ENCODE measurements around the gene KCNT2.
"Not testable (repeated sequence)": the region's sequence is repeated elsewhere in the genome, so short reads cannot be mapped to it uniquely, and the experiment has no call there.

The KCNT2 gene

DNA sequence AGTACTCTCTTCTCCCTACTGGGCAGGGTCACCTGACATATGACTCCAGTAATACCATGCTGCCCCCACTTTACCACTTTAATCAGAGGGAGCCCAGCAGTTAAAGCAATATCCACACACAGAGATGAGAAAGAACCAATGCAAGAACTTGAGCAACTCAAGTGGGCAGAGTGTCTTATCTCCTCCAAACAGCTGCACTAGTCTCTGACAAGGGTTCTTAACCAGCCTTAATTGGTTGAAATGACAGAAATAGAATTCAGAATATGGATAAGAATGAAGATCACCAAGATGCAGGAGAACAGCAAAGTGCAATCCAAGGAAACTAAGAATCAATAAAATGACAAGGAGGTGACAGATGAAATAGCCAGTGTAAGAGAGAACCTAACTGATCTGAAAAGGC is 91.0 kb downstream of the KCNT2 start:
- Mint-ChIP-seq H3K36me3 (ENCODE audit: low read depth) (no peaks in the 10 kb centered on the region), H3K27ac (no peak overlapping the region), H3K4me1 (ENCODE audit: low read depth) (no peaks in the 10 kb centered on the region), H3K27me3 (ENCODE audit: low read depth) (no peaks in the 10 kb centered on the region), H3K9me3 (peaks cover 5% of the 10 kb centered on the region), H3K4me3 (no peak overlapping the region)
- DNase-seq (ENCODE audit: low spot score): no peak

DNA sequence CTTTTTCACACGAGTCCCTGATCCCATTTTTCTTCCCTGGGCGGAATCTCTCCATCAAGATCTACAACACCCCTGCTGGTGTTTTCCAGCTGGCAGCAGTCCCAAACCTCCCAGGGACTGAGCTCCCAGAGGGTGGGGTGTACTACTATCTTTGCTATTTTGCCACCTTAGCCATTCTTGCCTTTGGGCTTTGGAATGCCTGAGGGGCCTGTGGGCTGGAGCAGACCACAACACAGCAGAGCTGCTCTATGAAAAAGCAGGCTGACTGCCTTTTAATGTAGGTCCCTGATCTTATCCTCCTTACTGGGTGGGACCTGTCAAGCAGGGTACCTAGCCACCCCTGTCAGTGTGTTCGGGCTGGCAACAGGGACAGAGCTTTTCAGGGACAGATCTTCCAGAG is 91.9 kb downstream of the KCNT2 start:
- Mint-ChIP-seq H3K4me1 (ENCODE audit: low read depth) (no peaks in the 10 kb centered on the region), H3K36me3 (ENCODE audit: low read depth) (no peaks in the 10 kb centered on the region), H3K27me3 (ENCODE audit: low read depth) (no peaks in the 10 kb centered on the region), H3K27ac (no peak overlapping the region), H3K9me3 (peaks cover 5% of the 10 kb centered on the region), H3K4me3 (no peak overlapping the region)
- DNase-seq (ENCODE audit: low spot score): no peak

DNA sequence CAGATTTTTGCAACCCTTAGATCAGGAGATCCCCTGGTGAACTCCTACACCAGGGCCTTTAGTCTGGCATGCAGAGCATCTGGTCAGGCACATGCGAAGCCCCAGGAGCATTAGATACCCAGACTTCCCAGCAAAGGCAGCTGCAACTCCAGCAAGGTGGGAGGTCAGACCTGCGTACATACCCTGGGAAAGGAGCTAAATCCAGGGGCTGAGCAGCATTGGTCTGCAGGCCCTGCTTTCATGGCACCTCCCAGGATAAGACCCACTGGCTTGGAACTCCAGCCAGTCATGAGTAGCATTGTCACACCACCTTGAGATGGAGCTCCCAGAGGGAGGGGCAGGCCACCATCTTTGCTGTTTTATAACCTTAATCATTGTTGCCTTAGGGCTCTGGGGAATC is 92.3 kb downstream of the KCNT2 start:
- Mint-ChIP-seq H3K36me3 (ENCODE audit: low read depth) (no peaks in the 10 kb centered on the region), H3K9me3 (peaks cover 5% of the 10 kb centered on the region), H3K4me3 (no peak overlapping the region), H3K27me3 (ENCODE audit: low read depth) (no peaks in the 10 kb centered on the region), H3K27ac (no peak overlapping the region), H3K4me1 (ENCODE audit: low read depth) (no peaks in the 10 kb centered on the region)
- DNase-seq (ENCODE audit: low spot score): no peak

GRCh38 chr1:196513821-196514220 is 94.4 kb downstream of the KCNT2 start:
- no peaks in the 10 kb centered on the region for H3K4me1 Mint-ChIP-seq (ENCODE audit: low read depth)
- H3K9me3 Mint-ChIP-seq: peaks cover 1% of the 10 kb centered on the region
- no peak overlapping the region for H3K4me3 Mint-ChIP-seq
- no peaks in the 10 kb centered on the region for H3K27me3 Mint-ChIP-seq (ENCODE audit: low read depth)
- no peak for DNase-seq (ENCODE audit: low spot score)
- H3K36me3 Mint-ChIP-seq (ENCODE audit: low read depth): no peaks in the 10 kb centered on the region
- H3K27ac Mint-ChIP-seq: no peak overlapping the region

- H3K4me1 Mint-ChIP-seq (ENCODE audit: low read depth): no peaks in the 10 kb centered on the region
- no peaks in the 10 kb centered on the region for H3K9me3 Mint-ChIP-seq
- no peaks in the 10 kb centered on the region for H3K27me3 Mint-ChIP-seq (ENCODE audit: low read depth)
- no peaks in the 10 kb centered on the region for H3K36me3 Mint-ChIP-seq (ENCODE audit: low read depth)
- H3K4me3 Mint-ChIP-seq: no peak overlapping the region
- DNase-seq (ENCODE audit: low spot score): no peak
- H3K27ac Mint-ChIP-seq: no peak overlapping the region
Observed at GRCh38 chr1:196510451-196510850, 97.8 kb downstream of the KCNT2 start.

DNA sequence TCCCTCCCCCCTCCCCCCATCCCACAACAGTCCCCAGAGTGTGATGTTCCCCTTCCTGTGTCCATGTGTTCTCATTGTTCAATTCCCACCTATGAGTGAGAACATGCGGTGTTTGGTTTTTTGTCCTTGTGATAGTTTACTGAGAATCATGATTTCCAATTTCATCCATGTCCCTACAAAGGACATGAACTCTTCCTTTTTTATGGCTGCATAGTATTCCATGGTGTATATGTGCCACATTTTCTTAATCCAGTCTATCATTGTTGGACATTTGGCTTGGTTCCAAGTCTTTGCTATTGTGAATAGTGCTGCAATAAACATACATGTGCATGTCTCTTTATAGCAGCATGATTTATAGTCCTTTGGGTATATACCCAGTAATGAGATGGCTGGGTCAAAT is 104.0 kb downstream of the KCNT2 start:
- H3K9me3 Mint-ChIP-seq; H3K27me3 Mint-ChIP-seq (ENCODE audit: low read depth); H3K4me1 Mint-ChIP-seq (ENCODE audit: low read depth); H3K27ac Mint-ChIP-seq; H3K4me3 Mint-ChIP-seq; DNase-seq (ENCODE audit: low spot score); H3K36me3 Mint-ChIP-seq (ENCODE audit: low read depth): not testable (repeated sequence)

- no peak for DNase-seq (ENCODE audit: low spot score)
- Mint-ChIP-seq H3K4me3 (no peak overlapping the region), H3K36me3 (ENCODE audit: low read depth) (no peaks in the 10 kb centered on the region)
Observed at GRCh38 chr1:196502437-196502836, 105.8 kb downstream of the KCNT2 start.

DNA sequence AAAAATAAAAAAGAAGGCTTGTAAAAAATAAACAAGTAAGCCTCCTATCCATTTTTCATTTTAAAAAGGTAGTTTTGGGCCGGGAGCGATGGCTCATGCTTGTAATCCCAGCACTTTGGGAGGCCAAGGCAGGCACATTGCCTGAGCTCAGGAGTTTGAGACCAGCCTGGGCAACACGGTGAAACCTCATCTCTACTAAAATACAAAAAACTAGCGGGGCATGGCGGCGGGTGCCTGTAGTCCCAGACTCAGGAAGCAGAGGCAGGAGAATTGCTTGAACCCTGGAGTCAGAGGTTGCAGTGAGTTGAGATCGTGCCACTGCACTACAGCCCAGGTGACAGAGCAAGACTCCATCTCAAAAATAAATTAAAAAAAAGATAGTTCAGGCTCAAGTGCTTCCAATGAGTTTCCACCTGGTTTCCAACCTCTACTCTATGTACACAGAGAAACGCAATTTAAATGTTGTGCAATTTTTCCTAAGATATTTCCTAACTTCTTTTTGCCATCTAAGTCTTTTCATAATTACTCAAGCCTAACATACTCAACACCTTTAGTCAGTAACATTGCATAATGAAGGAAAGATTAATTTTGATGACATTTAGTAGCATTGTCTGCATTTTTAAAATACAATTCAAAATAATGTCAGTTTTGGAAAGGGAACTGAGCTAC is 106.3 kb downstream of the KCNT2 start:
- DNase-seq (ENCODE audit: low spot score): no peak
- Mint-ChIP-seq H3K4me3 (no peak overlapping the region), H3K4me1 (ENCODE audit: low read depth) (no peaks in the 10 kb centered on the region), H3K27me3 (ENCODE audit: low read depth) (no peaks in the 10 kb centered on the region), H3K36me3 (ENCODE audit: low read depth) (no peaks in the 10 kb centered on the region), H3K9me3 (no peaks in the 10 kb centered on the region), H3K27ac (no peak overlapping the region)

More at GRCh38 chr1:196502437-196502836, 105.8 kb downstream of the KCNT2 start:
- no peaks in the 10 kb centered on the region for H3K9me3 Mint-ChIP-seq
- no peak overlapping the region for H3K27ac Mint-ChIP-seq
- no peaks in the 10 kb centered on the region for H3K4me1 Mint-ChIP-seq (ENCODE audit: low read depth)
- H3K27me3 Mint-ChIP-seq (ENCODE audit: low read depth): no peaks in the 10 kb centered on the region

- Mint-ChIP-seq H3K36me3 (ENCODE audit: low read depth) (no peaks in the 10 kb centered on the region), H3K27me3 (ENCODE audit: low read depth) (no peaks in the 10 kb centered on the region), H3K4me3 (no peak overlapping the region), H3K4me1 (ENCODE audit: low read depth) (no peaks in the 10 kb centered on the region), H3K27ac (no peak overlapping the region), H3K9me3 (no peaks in the 10 kb centered on the region)
- DNase-seq (ENCODE audit: low spot score): no peak
Observed at GRCh38 chr1:196497817-196498216, 110.4 kb downstream of the KCNT2 start.

DNA sequence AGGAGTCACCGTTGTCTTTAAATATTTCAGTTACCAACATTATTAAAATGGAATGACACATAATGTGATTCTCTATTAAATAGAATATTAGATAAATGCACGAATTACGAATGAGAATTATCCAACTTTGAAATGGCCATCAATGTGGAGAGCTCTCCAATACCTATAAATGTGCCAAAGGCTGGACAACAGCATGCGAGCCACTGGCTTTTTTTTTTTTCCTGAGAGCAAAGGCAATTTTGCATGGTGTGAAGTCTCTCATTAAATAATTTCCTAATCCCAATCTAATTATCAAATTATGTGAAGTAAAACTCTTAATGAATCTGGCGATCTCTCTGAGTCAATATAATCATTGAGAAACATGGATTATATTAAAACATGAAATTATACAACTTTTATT is 113.5 kb downstream of the KCNT2 start:
- Mint-ChIP-seq H3K9me3 (no peaks in the 10 kb centered on the region), H3K27me3 (ENCODE audit: low read depth) (no peaks in the 10 kb centered on the region), H3K27ac (no peak overlapping the region), H3K36me3 (ENCODE audit: low read depth) (no peaks in the 10 kb centered on the region), H3K4me1 (ENCODE audit: low read depth) (no peaks in the 10 kb centered on the region), H3K4me3 (no peak overlapping the region)
- DNase-seq (ENCODE audit: low spot score): no peak

GRCh38 chr1:196493881-196494280 is 114.4 kb downstream of the KCNT2 start:
- Mint-ChIP-seq H3K9me3 (no peaks in the 10 kb centered on the region), H3K27ac (no peak overlapping the region), H3K4me3 (no peak overlapping the region), H3K36me3 (ENCODE audit: low read depth) (no peaks in the 10 kb centered on the region), H3K4me1 (ENCODE audit: low read depth) (no peaks in the 10 kb centered on the region), H3K27me3 (ENCODE audit: low read depth) (no peaks in the 10 kb centered on the region)
- no peak for DNase-seq (ENCODE audit: low spot score)

DNA sequence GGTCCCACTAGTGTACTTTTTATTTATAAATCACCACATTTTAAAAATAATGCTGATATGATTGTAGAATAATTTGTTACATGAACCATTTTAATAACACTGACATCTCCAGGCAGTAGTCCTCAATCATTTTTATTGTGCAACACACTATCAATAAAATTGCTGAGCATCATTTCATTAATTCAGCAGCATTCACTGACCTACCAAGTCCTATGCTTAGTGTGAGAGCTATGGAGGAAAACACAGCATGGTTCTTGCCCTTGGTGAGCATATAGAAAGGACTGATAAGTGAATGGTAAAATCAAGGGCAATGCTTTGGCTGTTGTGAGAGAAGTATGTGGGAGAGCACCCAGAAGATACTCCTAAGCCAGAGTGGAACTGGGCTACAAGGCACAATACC is 119.7 kb downstream of the KCNT2 start:
- Mint-ChIP-seq H3K4me1 (ENCODE audit: low read depth) (no peaks in the 10 kb centered on the region), H3K27me3 (ENCODE audit: low read depth) (no peaks in the 10 kb centered on the region), H3K36me3 (ENCODE audit: low read depth) (no peaks in the 10 kb centered on the region), H3K4me3 (no peak overlapping the region), H3K27ac (no peak overlapping the region), H3K9me3 (no peaks in the 10 kb centered on the region)
- DNase-seq (ENCODE audit: low spot score): no peak

DNA sequence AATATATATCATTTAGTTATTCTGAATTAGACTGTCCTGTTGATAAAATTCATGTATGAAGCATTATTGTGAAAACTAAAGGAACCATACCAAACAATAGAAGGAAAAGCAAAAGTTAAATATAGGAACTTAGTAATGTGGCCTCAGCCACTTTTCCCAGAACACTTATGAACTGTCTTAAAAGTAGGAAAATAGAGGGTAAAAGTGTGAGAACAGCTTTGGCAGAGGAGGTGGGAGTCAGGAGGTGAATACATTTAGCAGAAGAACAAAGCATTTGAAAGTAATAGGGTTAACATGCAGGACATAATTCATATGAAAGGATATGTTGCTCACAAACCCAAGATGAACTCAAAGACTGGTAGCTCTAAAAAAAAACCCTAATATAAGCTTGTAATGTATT is 121.9 kb downstream of the KCNT2 start:
- no peak for DNase-seq (ENCODE audit: low spot score)
- H3K27ac Mint-ChIP-seq: no peak overlapping the region

GRCh38 chr1:196481616-196482015 is 126.6 kb downstream of the KCNT2 start:
- DNase-seq (ENCODE audit: low spot score): no peak
- Mint-ChIP-seq H3K4me1 (ENCODE audit: low read depth) (no peaks in the 10 kb centered on the region), H3K27me3 (ENCODE audit: low read depth) (no peaks in the 10 kb centered on the region), H3K27ac (no peak overlapping the region), H3K9me3 (no peaks in the 10 kb centered on the region), H3K4me3 (no peak overlapping the region), H3K36me3 (ENCODE audit: low read depth) (no peaks in the 10 kb centered on the region)

More for the DNA sequence above, 121.9 kb downstream of the KCNT2 start:
- no peak overlapping the region for H3K4me3 Mint-ChIP-seq
- H3K4me1 Mint-ChIP-seq (ENCODE audit: low read depth): no peaks in the 10 kb centered on the region
- H3K27me3 Mint-ChIP-seq (ENCODE audit: low read depth): no peaks in the 10 kb centered on the region
- H3K36me3 Mint-ChIP-seq (ENCODE audit: low read depth): no peaks in the 10 kb centered on the region
- H3K9me3 Mint-ChIP-seq: no peaks in the 10 kb centered on the region

- DNase-seq (ENCODE audit: low spot score): no peak
- Mint-ChIP-seq H3K36me3 (ENCODE audit: low read depth) (no peaks in the 10 kb centered on the region), H3K27me3 (ENCODE audit: low read depth) (no peaks in the 10 kb centered on the region), H3K4me3 (no peak overlapping the region), H3K27ac (no peak overlapping the region), H3K9me3 (no peaks in the 10 kb centered on the region), H3K4me1 (ENCODE audit: low read depth) (no peaks in the 10 kb centered on the region)
Observed at GRCh38 chr1:196477262-196477661, 131.0 kb downstream of the KCNT2 start.

Measured in T-helper 2 cell treated with Interferon-gamma antibody and Interleukin-4, amounts not matched to agents 5 μg/mL and 100 μg/mL, for 36 hours (primary cell).